ENCODE measurements around the gene SLC35F2.

SLC35F2 gene

GRCh38 chr11:107757661-107758060 is 100.9 kb downstream of the SLC35F2 start:
- Histone ChIP-seq H3K27me3 (ENCODE audit: control insufficient read depth, insufficient read depth, low read length) (no peaks in the 10 kb centered on the region), H3K36me3 (ENCODE audit: control insufficient read depth, insufficient read depth, low read length) (no peaks in the 10 kb centered on the region), H3K9ac (ENCODE audit: low read depth, low read length) (no peak overlapping the region)

GRCh38 chr11:107756553-107756952 is 102.0 kb downstream of the SLC35F2 start:
- H3K36me3 ChIP-seq (ENCODE audit: control insufficient read depth, insufficient read depth, low read length), result no peaks in the 10 kb centered on the region
- no peaks in the 10 kb centered on the region for H3K4me1 ChIP-seq (ENCODE audit: control insufficient read depth, insufficient read depth, low read length)
- H3K4me3 ChIP-seq (ENCODE audit: low read depth, low read length), result no peak overlapping the region
- no peak overlapping the region for H3K9ac ChIP-seq (ENCODE audit: low read depth, low read length)
- no peaks in the 10 kb centered on the region for H3K27me3 ChIP-seq (ENCODE audit: control insufficient read depth, insufficient read depth, low read length)
- H3K9me3 ChIP-seq (ENCODE audit: control insufficient read depth, insufficient read depth, low read length), result no peaks in the 10 kb centered on the region
- H3K27ac ChIP-seq (ENCODE audit: low read depth, low read length), result no peak overlapping the region

More at GRCh38 chr11:107757661-107758060, 100.9 kb downstream of the SLC35F2 start:
- Histone ChIP-seq H3K4me3 (ENCODE audit: low read depth, low read length) (no peak overlapping the region), H3K27ac (ENCODE audit: low read depth, low read length) (no peak overlapping the region), H3K4me1 (ENCODE audit: control insufficient read depth, insufficient read depth, low read length) (no peaks in the 10 kb centered on the region), H3K9me3 (ENCODE audit: control insufficient read depth, insufficient read depth, low read length) (no peaks in the 10 kb centered on the region)

GRCh38 chr11:107752949-107753822 is 105.4 kb downstream of the SLC35F2 start:
- Histone ChIP-seq H3K4me1 (ENCODE audit: control insufficient read depth, insufficient read depth, low read length) (no peaks in the 10 kb centered on the region), H3K4me3 (ENCODE audit: low read depth, low read length) (no peak overlapping the region), H3K9ac (ENCODE audit: low read depth, low read length) (no peak overlapping the region), H3K36me3 (ENCODE audit: control insufficient read depth, insufficient read depth, low read length) (no peaks in the 10 kb centered on the region), H3K27ac (ENCODE audit: low read depth, low read length) (no peak overlapping the region), H3K9me3 (ENCODE audit: control insufficient read depth, insufficient read depth, low read length) (no peaks in the 10 kb centered on the region), H3K27me3 (ENCODE audit: control insufficient read depth, insufficient read depth, low read length) (no peaks in the 10 kb centered on the region)

- no peaks in the 10 kb centered on the region for H3K4me1 ChIP-seq (ENCODE audit: control insufficient read depth, insufficient read depth, low read length)
- H3K9me3 ChIP-seq (ENCODE audit: control insufficient read depth, insufficient read depth, low read length), result no peaks in the 10 kb centered on the region
- H3K9ac ChIP-seq (ENCODE audit: low read depth, low read length), result no peak overlapping the region
- H3K27ac ChIP-seq (ENCODE audit: low read depth, low read length), result no peak overlapping the region
- H3K4me3 ChIP-seq (ENCODE audit: low read depth, low read length), result no peak overlapping the region
- H3K36me3 ChIP-seq (ENCODE audit: control insufficient read depth, insufficient read depth, low read length), result no peaks in the 10 kb centered on the region
- H3K27me3 ChIP-seq (ENCODE audit: control insufficient read depth, insufficient read depth, low read length), result no peaks in the 10 kb centered on the region
Observed at GRCh38 chr11:107752508-107752907, 106.1 kb downstream of the SLC35F2 start.

GRCh38 chr11:107751082-107751481 is 107.5 kb downstream of the SLC35F2 start:
- Histone ChIP-seq H3K4me3 (ENCODE audit: low read depth, low read length) (no peak overlapping the region), H3K9ac (ENCODE audit: low read depth, low read length) (no peak overlapping the region), H3K27me3 (ENCODE audit: control insufficient read depth, insufficient read depth, low read length) (no peaks in the 10 kb centered on the region), H3K36me3 (ENCODE audit: control insufficient read depth, insufficient read depth, low read length) (no peaks in the 10 kb centered on the region), H3K9me3 (ENCODE audit: control insufficient read depth, insufficient read depth, low read length) (no peaks in the 10 kb centered on the region), H3K27ac (ENCODE audit: low read depth, low read length) (no peak overlapping the region), H3K4me1 (ENCODE audit: control insufficient read depth, insufficient read depth, low read length) (no peaks in the 10 kb centered on the region)

- Histone ChIP-seq H3K9me3 (ENCODE audit: control insufficient read depth, insufficient read depth, low read length) (no peaks in the 10 kb centered on the region), H3K36me3 (ENCODE audit: control insufficient read depth, insufficient read depth, low read length) (no peaks in the 10 kb centered on the region), H3K27me3 (ENCODE audit: control insufficient read depth, insufficient read depth, low read length) (no peaks in the 10 kb centered on the region), H3K4me3 (ENCODE audit: low read depth, low read length) (no peak overlapping the region), H3K9ac (ENCODE audit: low read depth, low read length) (no peak overlapping the region), H3K27ac (ENCODE audit: low read depth, low read length) (no peak overlapping the region), H3K4me1 (ENCODE audit: control insufficient read depth, insufficient read depth, low read length) (no peaks in the 10 kb centered on the region)
Observed at GRCh38 chr11:107750313-107750712, 108.3 kb downstream of the SLC35F2 start.

- Histone ChIP-seq H3K36me3 (ENCODE audit: control insufficient read depth, insufficient read depth, low read length) (no peaks in the 10 kb centered on the region), H3K9me3 (ENCODE audit: control insufficient read depth, insufficient read depth, low read length) (no peaks in the 10 kb centered on the region), H3K9ac (ENCODE audit: low read depth, low read length) (no peak overlapping the region), H3K27ac (ENCODE audit: low read depth, low read length) (no peak overlapping the region), H3K4me3 (ENCODE audit: low read depth, low read length) (no peak overlapping the region), H3K4me1 (ENCODE audit: control insufficient read depth, insufficient read depth, low read length) (no peaks in the 10 kb centered on the region), H3K27me3 (ENCODE audit: control insufficient read depth, insufficient read depth, low read length) (no peaks in the 10 kb centered on the region)
Observed at GRCh38 chr11:107747622-107748021, 111.0 kb downstream of the SLC35F2 start.

- Histone ChIP-seq H3K9ac (ENCODE audit: low read depth, low read length) (no peak overlapping the region), H3K9me3 (ENCODE audit: control insufficient read depth, insufficient read depth, low read length) (no peaks in the 10 kb centered on the region), H3K4me3 (ENCODE audit: low read depth, low read length) (no peak overlapping the region), H3K27me3 (ENCODE audit: control insufficient read depth, insufficient read depth, low read length) (no peaks in the 10 kb centered on the region), H3K27ac (ENCODE audit: low read depth, low read length) (no peak overlapping the region), H3K4me1 (ENCODE audit: control insufficient read depth, insufficient read depth, low read length) (0 out of 2 replicates have a peak, but pooled peaks cover 6% of the 10 kb centered on the region), H3K36me3 (ENCODE audit: control insufficient read depth, insufficient read depth, low read length) (no peaks in the 10 kb centered on the region)
Observed at GRCh38 chr11:107744736-107745135, 113.9 kb downstream of the SLC35F2 start.

- Histone ChIP-seq H3K36me3 (ENCODE audit: control insufficient read depth, insufficient read depth, low read length) (no peaks in the 10 kb centered on the region), H3K27ac (ENCODE audit: low read depth, low read length) (no peak overlapping the region), H3K9me3 (ENCODE audit: control insufficient read depth, insufficient read depth, low read length) (no peaks in the 10 kb centered on the region), H3K9ac (ENCODE audit: low read depth, low read length) (no peak overlapping the region), H3K4me1 (ENCODE audit: control insufficient read depth, insufficient read depth, low read length) (0 out of 2 replicates have a peak, but pooled peaks cover 10% of the 10 kb centered on the region), H3K4me3 (ENCODE audit: low read depth, low read length) (no peak overlapping the region), H3K27me3 (ENCODE audit: control insufficient read depth, insufficient read depth, low read length) (peaks cover 3% of the 10 kb centered on the region; the same call in 1 of the 2 replicates)
Observed at GRCh38 chr11:107743191-107743590, 115.4 kb downstream of the SLC35F2 start.

- H3K27me3 ChIP-seq (ENCODE audit: control insufficient read depth, insufficient read depth, low read length), result peaks cover 3% of the 10 kb centered on the region; the same call in 1 of the 2 replicates
- no peak overlapping the region for H3K9ac ChIP-seq (ENCODE audit: low read depth, low read length)
- H3K27ac ChIP-seq (ENCODE audit: low read depth, low read length), result no peak overlapping the region
- 0 out of 2 replicates have a peak, but pooled peaks cover 10% of the 10 kb centered on the region for H3K4me1 ChIP-seq (ENCODE audit: control insufficient read depth, insufficient read depth, low read length)
- no peak overlapping the region for H3K4me3 ChIP-seq (ENCODE audit: low read depth, low read length)
- H3K9me3 ChIP-seq (ENCODE audit: control insufficient read depth, insufficient read depth, low read length), result no peaks in the 10 kb centered on the region
- no peaks in the 10 kb centered on the region for H3K36me3 ChIP-seq (ENCODE audit: control insufficient read depth, insufficient read depth, low read length)
Observed at GRCh38 chr11:107741044-107741823, 117.4 kb downstream of the SLC35F2 start.

Measured in HUES48 (cell line).